GM12801 (cell line): ENCODE results near the gene OR52D1.

ENCODE experiments used
- TF ChIP-seq, protein P1 (sequence below): IDR thresholded peaks from one replicate; pipeline ENCODE4 v1.5.1; 2011; ENCODE audit warnings: control low read depth; ENCODE audit not compliant: insufficient read length; ENCODE audit errors: extremely low read depth

OR52D1 gene

DNA sequence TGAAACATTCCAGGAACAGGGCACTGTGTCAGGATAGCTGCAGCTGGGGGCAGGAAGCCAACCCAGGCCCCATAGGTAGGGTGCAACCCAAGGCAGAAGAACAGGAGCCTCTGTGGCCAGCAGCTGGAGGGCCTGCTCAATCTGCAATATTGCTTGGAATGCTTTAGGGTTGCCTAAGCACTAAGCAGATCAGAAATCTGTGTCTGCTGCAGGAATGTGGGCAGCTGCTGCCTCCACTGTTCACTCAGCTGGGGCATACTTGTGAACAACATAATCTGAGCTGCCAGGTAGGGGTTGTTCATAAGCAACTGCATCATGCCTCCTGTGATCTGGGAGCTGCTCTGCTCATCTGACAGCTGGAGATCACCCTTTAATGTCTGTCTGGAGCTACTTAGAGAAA is 26.4 kb downstream of the OR52D1 start:
- TF ChIP-seq, protein P1, sequence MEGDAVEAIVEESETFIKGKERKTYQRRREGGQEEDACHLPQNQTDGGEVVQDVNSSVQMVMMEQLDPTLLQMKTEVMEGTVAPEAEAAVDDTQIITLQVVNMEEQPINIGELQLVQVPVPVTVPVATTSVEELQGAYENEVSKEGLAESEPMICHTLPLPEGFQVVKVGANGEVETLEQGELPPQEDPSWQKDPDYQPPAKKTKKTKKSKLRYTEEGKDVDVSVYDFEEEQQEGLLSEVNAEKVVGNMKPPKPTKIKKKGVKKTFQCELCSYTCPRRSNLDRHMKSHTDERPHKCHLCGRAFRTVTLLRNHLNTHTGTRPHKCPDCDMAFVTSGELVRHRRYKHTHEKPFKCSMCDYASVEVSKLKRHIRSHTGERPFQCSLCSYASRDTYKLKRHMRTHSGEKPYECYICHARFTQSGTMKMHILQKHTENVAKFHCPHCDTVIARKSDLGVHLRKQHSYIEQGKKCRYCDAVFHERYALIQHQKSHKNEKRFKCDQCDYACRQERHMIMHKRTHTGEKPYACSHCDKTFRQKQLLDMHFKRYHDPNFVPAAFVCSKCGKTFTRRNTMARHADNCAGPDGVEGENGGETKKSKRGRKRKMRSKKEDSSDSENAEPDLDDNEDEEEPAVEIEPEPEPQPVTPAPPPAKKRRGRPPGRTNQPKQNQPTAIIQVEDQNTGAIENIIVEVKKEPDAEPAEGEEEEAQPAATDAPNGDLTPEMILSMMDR = no peak

DNA sequence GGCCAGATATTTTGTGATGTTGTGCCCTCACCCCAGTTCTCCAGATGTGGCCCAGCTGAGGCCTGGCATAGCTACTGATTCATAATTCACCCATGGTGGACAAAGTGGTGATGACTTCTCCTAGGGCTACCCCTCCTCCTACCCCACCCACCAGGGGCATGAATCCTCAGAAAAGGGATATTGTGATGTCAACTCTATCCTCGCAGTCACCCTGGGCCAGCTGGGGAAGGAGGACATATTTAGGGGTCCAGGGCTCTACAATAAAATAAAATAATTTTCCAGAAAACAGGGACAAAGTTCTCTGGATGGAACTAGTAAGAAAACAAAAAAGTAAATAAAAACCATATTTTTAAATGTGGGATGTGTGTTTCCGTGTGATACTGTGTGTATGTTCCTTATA is 28.1 kb downstream of the OR52D1 start, which contains the start of gene UBQLNL:
Gene UBQLNL, minus strand, starts transcription at position 101 of the 400 bp plus-strand sequence. CDS start 258 bp downstream, outside the sequence.
- TF ChIP-seq, protein P1 = no peak

DNA sequence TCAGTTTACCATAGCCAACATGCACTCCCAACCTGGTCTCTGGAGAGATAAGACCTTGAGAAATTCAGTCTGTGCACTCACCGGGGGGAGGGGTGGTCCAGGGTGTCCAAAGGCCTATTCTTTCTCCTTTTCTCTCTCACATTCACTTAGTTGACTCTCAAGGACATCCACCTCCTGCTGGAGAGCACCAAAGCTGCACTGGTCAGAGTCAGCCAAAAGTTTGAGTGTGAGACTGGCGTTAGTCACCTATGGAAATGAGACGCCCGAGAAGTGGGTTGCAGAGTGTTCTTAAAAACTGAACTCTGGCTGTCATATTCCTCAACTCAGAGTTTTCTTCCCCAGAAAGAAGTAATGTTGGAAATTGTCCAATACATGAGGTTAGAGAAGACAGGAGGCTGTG is 33.1 kb downstream of the OR52D1 start:
- TF ChIP-seq, protein P1 = no peak

DNA sequence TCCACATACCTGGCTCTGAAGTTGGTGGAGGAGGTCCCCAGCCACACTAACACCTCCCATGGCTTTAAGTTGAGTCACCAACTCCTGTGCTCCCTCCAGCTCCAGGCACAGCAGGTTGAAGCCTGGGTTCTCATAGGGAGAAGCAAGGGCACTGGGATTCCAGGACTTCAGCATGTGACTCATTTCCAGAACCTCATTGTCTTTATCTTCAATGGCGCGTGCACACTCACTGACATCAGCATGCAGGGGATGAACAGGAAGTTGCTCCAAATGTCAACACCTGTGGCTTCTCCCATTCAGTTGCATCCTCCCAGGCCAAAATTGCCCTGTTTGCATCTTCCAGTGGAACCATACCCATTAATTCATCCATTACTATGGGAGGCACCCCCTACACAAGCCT is 33.8 kb downstream of the OR52D1 start:
- TF ChIP-seq, protein P1 = no peak

DNA sequence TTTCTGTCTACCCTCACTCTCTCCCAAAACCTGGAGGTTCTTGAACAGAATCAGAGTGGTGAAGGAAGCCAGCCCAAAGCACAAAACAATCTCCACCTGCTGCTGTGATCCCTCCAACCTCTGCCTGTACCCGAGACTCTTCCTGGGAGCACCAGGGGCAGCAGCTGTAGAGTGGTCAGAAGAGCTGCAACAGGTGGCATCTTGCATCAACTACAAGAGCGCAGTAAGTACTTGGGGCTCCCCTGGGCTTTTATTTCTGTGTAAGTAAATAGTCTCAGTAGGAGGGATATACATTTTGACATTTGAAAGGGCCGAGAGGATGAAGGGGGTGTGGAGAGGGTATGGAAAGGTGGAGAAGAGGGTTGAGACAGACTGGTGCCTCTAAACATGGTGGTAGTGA is 36.3 kb downstream of the OR52D1 start:
- TF ChIP-seq, protein P1 = no peak

DNA sequence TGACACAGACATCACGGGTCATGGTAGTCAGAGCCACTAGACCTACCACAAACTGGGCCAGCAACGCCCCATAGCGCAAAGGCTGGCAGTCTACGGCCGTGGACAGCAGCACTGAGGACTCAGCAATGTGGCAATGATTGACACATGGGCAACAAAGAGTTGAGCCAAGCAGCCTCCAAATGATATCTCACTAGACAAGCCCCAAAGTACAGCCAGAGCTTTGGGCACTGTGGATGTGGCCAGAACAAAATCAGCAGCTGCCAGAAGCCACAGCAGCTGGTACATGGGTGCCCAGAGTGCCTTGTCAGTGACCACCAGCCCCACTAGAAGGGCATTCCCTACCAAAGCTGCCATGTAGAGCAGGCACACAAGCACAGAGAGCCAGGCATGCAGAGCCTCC is 39.2 kb downstream of the OR52D1 start:
- TF ChIP-seq, protein P1 = no peak

DNA sequence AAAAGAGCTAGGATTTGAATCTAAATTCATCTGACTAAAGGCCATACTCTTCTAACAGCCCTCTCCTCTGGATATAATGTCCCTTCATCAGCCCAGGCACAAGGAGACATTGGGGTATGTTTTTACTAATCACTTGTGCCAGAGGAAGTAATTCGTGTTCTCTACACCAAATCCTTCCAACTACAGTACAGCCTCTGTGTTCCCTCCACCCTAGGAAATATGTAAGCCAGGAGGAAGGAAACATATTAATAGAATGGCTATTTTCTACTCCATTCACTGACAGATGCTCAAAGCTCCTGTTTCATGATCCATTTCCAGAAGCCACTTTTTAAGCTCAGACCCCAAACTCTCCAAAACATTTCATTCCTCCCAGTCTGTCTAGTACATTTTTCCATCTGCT is 40.0 kb downstream of the OR52D1 start:
- TF ChIP-seq, protein P1 = no peak
